Measurements from ENCODE around the gene TSPAN18. TPM values are rescaled to one million over a fixed set of nuclear protein-coding genes. Genes with fewer than 3 reads are reported as not detected.

The TSPAN18 gene
- total and polyA plus RNA-seq, 8 donors: 0.69 to 2.7 (median 1.5) TPM

DNA sequence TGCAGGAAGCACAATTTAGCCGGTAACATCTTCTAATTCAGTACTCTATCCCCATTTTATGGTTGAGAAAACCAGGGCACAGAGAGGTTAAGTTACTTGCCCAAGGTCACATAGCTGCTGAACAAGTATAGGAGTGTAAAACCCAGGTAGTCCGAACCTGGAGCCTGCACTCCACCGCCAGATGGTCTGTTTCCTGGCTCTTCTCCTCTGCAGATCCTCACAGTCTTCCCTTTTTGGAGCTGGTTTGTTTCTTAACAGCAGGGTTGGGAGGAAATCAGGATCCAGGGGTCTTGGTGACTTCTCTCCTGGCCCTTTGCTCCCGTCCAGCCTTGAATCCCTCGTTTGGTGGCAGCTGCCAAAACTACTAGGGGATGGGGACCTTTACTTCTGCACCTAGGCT, 12.0 kb downstream of the TSPAN18 start:
- DNase-seq (no peak), ATAC-seq (no peak), FAIRE-seq (no peak)
- H3K9me3 ChIP-seq: no peaks in the 10 kb centered on the region
- intact Hi-C loops (cut with DNase I): loop anchor here in 2 of 3 donors (10.0 kb wide), 2 partner anchors 146 to 156 kb away; no protein-coding TSS in a partner anchor
- 61 to 63% methylated on average over 5 of the region's 5 CpGs for WGBS, 2 donors
- H3K4me3 ChIP-seq: no peak overlapping the region
- no peaks in the 10 kb centered on the region for H3K27me3 ChIP-seq
- no peaks in the 10 kb centered on the region for H3K4me1 ChIP-seq
- H3K27ac ChIP-seq: no peak overlapping the region
- no peak for TF ChIP-seq CTCF (IDR thresholded peaks at IDR 0.05)
- no peaks in the 10 kb centered on the region for H3K36me3 ChIP-seq

DNA sequence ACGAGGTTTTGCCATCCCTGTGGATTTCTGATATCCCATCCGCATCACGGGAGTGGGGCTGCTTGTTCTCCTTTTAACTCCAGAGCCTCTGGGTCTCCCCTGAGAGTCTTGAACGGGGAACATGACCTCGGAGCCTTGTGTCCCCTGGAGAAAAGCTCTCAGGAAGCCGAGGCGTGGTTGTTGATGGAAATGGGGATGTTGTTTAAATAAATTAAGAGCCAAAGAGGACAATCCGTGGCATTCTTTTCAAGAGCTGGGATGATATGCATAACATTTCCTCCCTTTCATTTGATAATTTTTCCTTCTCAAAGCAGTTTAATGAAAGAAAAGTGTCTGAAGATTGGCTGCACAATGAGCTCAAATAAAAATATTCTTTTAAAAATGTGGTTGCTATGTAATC, 14.2 kb downstream of the TSPAN18 start:
- Histone ChIP-seq H3K27ac (no peak overlapping the region), H3K9me3 (no peaks in the 10 kb centered on the region), H3K36me3 (no peaks in the 10 kb centered on the region), H3K4me1 (no peaks in the 10 kb centered on the region), H3K27me3 (no peaks in the 10 kb centered on the region), H3K4me3 (no peak overlapping the region)
- TF ChIP-seq CTCF (IDR thresholded peaks at IDR 0.05): no peak
- DNase-seq: peak in 1 of 6 donors; percentile 20
- ATAC-seq: no peak
- intact Hi-C loops (cut with DNase I): no loop called here
- WGBS, 2 donors: 57% methylated on average over 8 of the region's 8 CpGs
- FAIRE-seq: no peak

DNA sequence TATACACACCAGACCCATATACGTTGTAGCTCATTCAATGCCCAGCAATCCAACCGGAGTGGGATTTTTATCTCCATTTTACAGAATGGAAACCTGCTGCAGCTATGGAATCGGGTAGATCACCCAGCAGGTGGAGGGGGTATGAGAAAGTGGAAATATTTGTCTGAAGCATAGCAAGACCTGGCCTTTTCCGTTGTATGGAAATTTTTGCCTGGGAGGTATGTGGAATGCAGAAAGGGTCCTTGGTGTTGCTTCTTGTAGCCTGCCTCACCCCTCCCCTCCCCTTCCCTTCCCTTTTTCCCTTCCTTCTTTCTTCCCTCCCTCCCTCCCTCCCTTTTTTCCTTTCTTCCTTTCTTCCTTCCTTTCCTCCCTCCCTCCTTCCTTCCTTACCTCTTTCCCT, 15.2 kb downstream of the TSPAN18 start:
- ATAC-seq (no peak), FAIRE-seq (no peak), DNase-seq (no peak)
- no peak overlapping the region for H3K27ac ChIP-seq
- no peaks in the 10 kb centered on the region for H3K36me3 ChIP-seq
- no peaks in the 10 kb centered on the region for H3K27me3 ChIP-seq
- no peaks in the 10 kb centered on the region for H3K4me1 ChIP-seq
- TF ChIP-seq CTCF (IDR thresholded peaks at IDR 0.05): no peak
- no peaks in the 10 kb centered on the region for H3K9me3 ChIP-seq
- 71 to 89% methylated on average over 4 of the region's 4 CpGs for whole genome bisulfite sequencing, 2 donors
- intact Hi-C loops (cut with DNase I): no loop called here
- no peak overlapping the region for H3K4me3 ChIP-seq

- WGBS, 2 donors: 80 to 84% methylated on average over 11 of the region's 11 CpGs
- no peaks in the 10 kb centered on the region for H3K4me1 ChIP-seq
- H3K27me3 ChIP-seq: no peaks in the 10 kb centered on the region
- H3K36me3 ChIP-seq: no peaks in the 10 kb centered on the region
- no peak overlapping the region for H3K4me3 ChIP-seq
- H3K9me3 ChIP-seq: no peaks in the 10 kb centered on the region
- ATAC-seq (no peak), FAIRE-seq (no peak), DNase-seq (peak in 1 of 6 donors; percentile 12)
- TF ChIP-seq CTCF (IDR thresholded peaks at IDR 0.05): no peak
- H3K27ac ChIP-seq: no peak overlapping the region
- intact Hi-C loops (cut with DNase I): no loop called here
These were observed 15.9 kb downstream of the TSPAN18 start for GRCh38 chr11:44742508-44743246.

- FAIRE-seq (no peak), ATAC-seq (no peak), DNase-seq (peak in 1 of 6 donors; percentile 36)
- Histone ChIP-seq H3K36me3 (no peaks in the 10 kb centered on the region), H3K27me3 (no peaks in the 10 kb centered on the region), H3K9me3 (no peaks in the 10 kb centered on the region), H3K4me1 (no peaks in the 10 kb centered on the region), H3K27ac (no peak overlapping the region), H3K4me3 (no peak overlapping the region)
- no peak for TF ChIP-seq CTCF (IDR thresholded peaks at IDR 0.05)
- 80 to 86% methylated on average over 12 of the region's 12 CpGs for WGBS, 2 donors
- intact Hi-C loops (cut with DNase I): no loop called here
These were observed 16.6 kb downstream of the TSPAN18 start for GRCh38 chr11:44743326-44743725.

All from pancreas (tissue), 10 donors.